ENCODE measurements around the gene MEIS1. TPM values are rescaled to one million over a fixed set of nuclear protein-coding genes. Genes with fewer than 3 reads are reported as not detected.
A peak's percentile ranks its signal among the peaks of the same experiment; 100 is the strongest.

The MEIS1 gene
- total and polyA plus RNA-seq, 2 donors (not counting 1 experiment from before 2014, with no cell fraction given), result 48.3 to 139 TPM

DNA sequence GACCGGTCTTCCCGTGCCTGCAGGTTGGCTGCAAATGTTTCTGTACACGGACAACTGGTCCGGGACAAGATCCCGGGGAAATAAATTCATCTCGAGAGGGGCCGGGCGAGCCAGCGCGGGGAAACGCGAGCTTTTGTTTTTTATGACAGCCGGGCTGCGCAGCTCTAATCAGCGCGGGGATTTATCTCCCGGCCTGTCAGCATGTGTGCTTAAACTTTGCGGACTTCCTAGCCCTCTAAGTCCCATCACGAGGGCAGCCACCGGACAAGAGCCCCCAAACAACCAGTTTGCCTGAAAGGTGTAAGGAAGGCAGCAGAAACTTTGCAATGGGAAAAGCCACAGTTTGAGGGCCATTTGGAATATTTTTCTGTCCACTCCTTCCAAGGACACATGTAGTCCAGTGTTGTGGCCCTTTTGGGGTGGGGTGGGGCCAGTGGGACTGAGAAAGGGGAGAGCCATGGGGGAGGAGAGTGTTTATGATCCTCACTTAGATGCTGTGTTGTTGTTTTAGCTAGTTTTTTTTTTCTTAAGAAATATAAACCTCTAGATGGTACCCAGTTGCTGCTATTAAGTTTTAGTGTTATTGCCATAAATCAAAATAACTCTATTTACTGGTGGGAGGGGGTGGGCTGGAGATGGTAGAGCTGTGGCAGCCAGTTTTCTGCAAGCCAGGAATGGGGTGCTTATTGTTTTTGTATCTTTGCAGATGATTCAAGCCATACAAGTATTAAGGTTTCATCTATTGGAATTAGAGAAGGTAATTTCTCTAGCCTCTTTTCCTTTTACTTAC is 6.0 kb downstream of the MEIS1 start:
- H3K27ac ChIP-seq (ENCODE audit: insufficient read depth, low read length), result peak overlapping the region; percentile 93

GRCh38 chr2:66441581-66442320 is 6.8 kb downstream of the MEIS1 start:
- Histone ChIP-seq H3K4me1 (ENCODE audit: control insufficient read depth, extremely low read depth, insufficient read depth, low read length) (no peaks in the 10 kb centered on the region), H3K9ac (ENCODE audit: insufficient read depth, low read length) (peak overlapping the region; percentile 48), H3K9me3 (ENCODE audit: control insufficient read depth, insufficient read depth, low read depth, low read length) (no peaks in the 10 kb centered on the region), H3K79me2 (ENCODE audit: control insufficient read depth, insufficient read depth, low read length) (peaks cover 100% of the 10 kb centered on the region), H3K27ac (ENCODE audit: insufficient read depth, low read length) (peak overlapping the region; percentile 93), H4K20me1 (ENCODE audit: control insufficient read depth, extremely low read depth, insufficient read depth, low read length) (no peaks in the 10 kb centered on the region), H3K36me3 (ENCODE audit: control insufficient read depth, insufficient read depth, low read length) (peaks cover 16% of the 10 kb centered on the region), H3K4me2 (ENCODE audit: extremely low read depth, insufficient read depth, low read length) (peak overlapping the region; percentile 99), H3K4me3 (replicated peaks in 1 of 4; ENCODE audit: control extremely low read depth in 1 of 4, insufficient read depth in 1 of 4, low read depth in 3 of 4, low read length in 4 of 4) (peak overlapping the region; percentile 67 to 100 (median 87)), H3K27me3 (ENCODE audit: control insufficient read depth, insufficient read depth, low read length) (no peaks in the 10 kb centered on the region), H2AFZ (ENCODE audit: low read length) (no peak overlapping the region)
- DNase-seq (ENCODE audit: low read depth in 2 of 2), result peak in 1 of 2 donors; percentile 58
- no peak for TF ChIP-seq CTCF (conservative IDR thresholded peaks at IDR 0.05 in 1 of 2, IDR thresholded peaks at IDR 0.05 in 1 of 2; ENCODE audit: low read depth in 1 of 2, low read length in 2 of 2)
- no peak for TF ChIP-seq EZH2 (IDR thresholded peaks at IDR 0.05; ENCODE audit: low read length, missing control alignments)

More for the DNA sequence above, 6.0 kb downstream of the MEIS1 start:
- H3K4me2 ChIP-seq (ENCODE audit: extremely low read depth, insufficient read depth, low read length), result peak overlapping the region; percentile 99
- no peaks in the 10 kb centered on the region for H3K4me1 ChIP-seq (ENCODE audit: control insufficient read depth, extremely low read depth, insufficient read depth, low read length)
- TF ChIP-seq CTCF (conservative IDR thresholded peaks at IDR 0.05 in 1 of 2, IDR thresholded peaks at IDR 0.05 in 1 of 2; ENCODE audit: low read depth in 1 of 2, low read length in 2 of 2) (no peak), EZH2 (IDR thresholded peaks at IDR 0.05; ENCODE audit: low read length, missing control alignments) (no peak)
- peaks cover 15% of the 10 kb centered on the region for H3K36me3 ChIP-seq (ENCODE audit: control insufficient read depth, insufficient read depth, low read length)
- no peaks in the 10 kb centered on the region for H3K27me3 ChIP-seq (ENCODE audit: control insufficient read depth, insufficient read depth, low read length)
- no peaks in the 10 kb centered on the region for H3K9me3 ChIP-seq (ENCODE audit: control insufficient read depth, insufficient read depth, low read depth, low read length)
- H4K20me1 ChIP-seq (ENCODE audit: control insufficient read depth, extremely low read depth, insufficient read depth, low read length), result no peaks in the 10 kb centered on the region
- H3K79me2 ChIP-seq (ENCODE audit: control insufficient read depth, insufficient read depth, low read length), result peaks cover 100% of the 10 kb centered on the region
- H3K9ac ChIP-seq (ENCODE audit: insufficient read depth, low read length), result peak overlapping the region; percentile 60
- H3K4me3 ChIP-seq (replicated peaks in 1 of 4; ENCODE audit: control extremely low read depth in 1 of 4, insufficient read depth in 1 of 4, low read depth in 3 of 4, low read length in 4 of 4), result peak overlapping the region; percentile 67 to 100 (median 87)
- no peak overlapping the region for H2AFZ ChIP-seq (ENCODE audit: low read length)
- peak in 1 of 2 donors; percentile 70 for DNase-seq (ENCODE audit: low read depth in 2 of 2)

DNA sequence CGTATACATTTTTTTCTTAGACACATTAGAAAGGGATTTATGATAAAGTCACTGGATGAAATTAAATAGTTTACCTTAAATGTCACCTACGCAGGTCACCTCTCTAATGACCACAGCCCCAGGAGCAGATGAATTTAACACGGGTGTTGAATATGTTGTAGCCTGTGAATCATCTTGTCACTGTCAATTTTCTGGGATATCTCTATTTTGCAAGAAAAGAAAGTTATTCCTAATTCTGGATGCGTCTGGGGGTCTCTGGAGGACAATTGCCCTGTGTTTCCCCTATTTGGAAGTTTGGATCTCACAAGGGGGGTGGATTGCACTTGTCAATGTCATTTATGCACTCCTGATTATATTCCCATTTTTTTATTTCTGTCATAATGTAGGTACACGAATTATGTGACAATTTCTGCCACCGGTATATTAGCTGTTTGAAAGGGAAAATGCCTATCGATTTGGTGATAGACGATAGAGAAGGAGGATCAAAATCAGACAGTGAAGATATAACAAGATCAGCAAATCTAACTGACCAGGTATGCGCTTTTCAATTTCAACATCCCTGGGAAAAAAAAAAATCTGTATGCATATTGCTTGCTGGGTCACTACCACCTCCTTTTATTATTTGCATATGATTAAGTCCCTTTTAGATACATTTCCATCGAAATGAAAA is 7.7 kb downstream of the MEIS1 start:
- Histone ChIP-seq H3K27ac (ENCODE audit: insufficient read depth, low read length) (peak overlapping the region; percentile 97), H3K4me2 (ENCODE audit: extremely low read depth, insufficient read depth, low read length) (peak overlapping the region; percentile 95), H3K9ac (ENCODE audit: insufficient read depth, low read length) (peak overlapping the region; percentile 64), H3K36me3 (ENCODE audit: control insufficient read depth, insufficient read depth, low read length) (peaks cover 15% of the 10 kb centered on the region), H4K20me1 (ENCODE audit: control insufficient read depth, extremely low read depth, insufficient read depth, low read length) (no peaks in the 10 kb centered on the region), H2AFZ (ENCODE audit: low read length) (no peak overlapping the region), H3K9me3 (ENCODE audit: control insufficient read depth, insufficient read depth, low read depth, low read length) (no peaks in the 10 kb centered on the region), H3K4me3 (replicated peaks in 1 of 4; ENCODE audit: control extremely low read depth in 1 of 4, insufficient read depth in 1 of 4, low read depth in 3 of 4, low read length in 4 of 4) (peak overlapping the region; percentile 59 to 100 (median 74)), H3K79me2 (ENCODE audit: control insufficient read depth, insufficient read depth, low read length) (peaks cover 100% of the 10 kb centered on the region), H3K27me3 (ENCODE audit: control insufficient read depth, insufficient read depth, low read length) (no peaks in the 10 kb centered on the region), H3K4me1 (ENCODE audit: control insufficient read depth, extremely low read depth, insufficient read depth, low read length) (no peaks in the 10 kb centered on the region)
- DNase-seq (ENCODE audit: low read depth in 2 of 2), result peak in 1 of 2 donors; percentile 40
- TF ChIP-seq EZH2 (IDR thresholded peaks at IDR 0.05; ENCODE audit: low read length, missing control alignments), result no peak
- no peak for TF ChIP-seq CTCF (conservative IDR thresholded peaks at IDR 0.05 in 1 of 2, IDR thresholded peaks at IDR 0.05 in 1 of 2; ENCODE audit: low read depth in 1 of 2, low read length in 2 of 2)
